NCI-H1417 treated with DMSO at 0.1 percent for 48 hours (cell line): ENCODE measurements around the gene MXD3.
"Not testable (repeated sequence)": the region's sequence is repeated elsewhere in the genome, so short reads cannot be mapped to it uniquely, and the experiment has no call there.

Experiments used
- DNase-seq: peaks from one replicate; lab custom pipeline; 2025; lab: John Stamatoyannopoulos, UW

MXD3 gene

GRCh38 chr5:177265395-177265794 lies 46.3 kb downstream of the MXD3 start:
- DNase-seq: no peak

- no peak for DNase-seq
Observed at GRCh38 chr5:177264178-177264577, 47.5 kb downstream of the MXD3 start.

GRCh38 chr5:177261510-177261909 lies 50.2 kb downstream of the MXD3 start:
- DNase-seq: no peak

- no peak for DNase-seq
Observed at GRCh38 chr5:177260961-177261360, 50.7 kb downstream of the MXD3 start.

GRCh38 chr5:177258711-177259110 lies 53.0 kb downstream of the MXD3 start:
- not testable (repeated sequence) for DNase-seq
